22Rv1 (cell line): ENCODE data around the gene MADCAM1.
A peak's percentile ranks its signal among the peaks of the same experiment; 100 is the strongest.

Experiments used
- CTCF ChIP-seq: fragments of 450-650 bp; IDR thresholded peaks from 2 replicates; pipeline ENCODE4 v1.5.1; 2017; ENCODE audit warnings: mild to moderate bottlenecking
- ZFX ChIP-seq: fragments of 450-650 bp; IDR thresholded peaks from 2 replicates; pipeline ENCODE4 v1.6.1; 2017; ENCODE audit warnings: antibody characterized with exemption, borderline replicate concordance

- TF ChIP-seq CTCF: peak; percentile 23; the same call in 1 of the 2 replicates
- TF ChIP-seq ZFX: no peak
Measured at GRCh38 chr19:482186-483041, 13.9 kb upstream of the MADCAM1 start.
